GM19324 (cell line): ENCODE measurements around the gene SMG6.
"Not testable (repeated sequence)": the region's sequence is repeated elsewhere in the genome, so short reads cannot be mapped to it uniquely, and the experiment has no call there.

Experiments used
- ATAC-seq: cut with Tn5 transposase; IDR thresholded peaks from one replicate; pipeline ENCODE4 v1.9.1; 2021; ENCODE audit warnings: mild to moderate bottlenecking, moderate library complexity; ENCODE audit not compliant: unreplicated experiment, low FRiP score

SMG6 gene

GRCh38 chr17:2210726-2211125 lies 92.9 kb downstream of the SMG6 start:
- ATAC-seq, result no peak

- no peak for ATAC-seq
Observed at GRCh38 chr17:2207815-2208515, 95.6 kb downstream of the SMG6 start.

DNA sequence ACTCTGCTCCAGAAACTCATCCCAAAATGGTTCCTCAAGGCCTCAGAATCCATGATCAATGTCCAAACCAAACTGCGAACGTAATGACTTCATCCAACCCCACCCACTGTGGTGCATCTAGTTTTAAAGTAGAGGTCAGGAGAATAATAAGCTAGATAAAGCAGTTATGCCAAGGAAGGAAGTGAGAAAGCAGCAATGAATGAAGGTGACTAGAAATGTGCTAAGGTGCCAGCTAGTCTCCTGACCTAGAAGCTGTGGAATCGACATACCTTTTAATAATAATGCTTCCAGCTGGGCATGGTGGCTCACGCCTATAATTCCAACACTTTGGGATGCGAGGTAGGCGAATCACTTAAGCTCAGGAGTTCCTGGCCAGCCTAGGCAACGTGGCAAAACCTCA lies 99.2 kb downstream of the SMG6 start:
- no peak for ATAC-seq

- ATAC-seq, result no peak
Observed at GRCh38 chr17:2203818-2204217, 99.8 kb downstream of the SMG6 start.

DNA sequence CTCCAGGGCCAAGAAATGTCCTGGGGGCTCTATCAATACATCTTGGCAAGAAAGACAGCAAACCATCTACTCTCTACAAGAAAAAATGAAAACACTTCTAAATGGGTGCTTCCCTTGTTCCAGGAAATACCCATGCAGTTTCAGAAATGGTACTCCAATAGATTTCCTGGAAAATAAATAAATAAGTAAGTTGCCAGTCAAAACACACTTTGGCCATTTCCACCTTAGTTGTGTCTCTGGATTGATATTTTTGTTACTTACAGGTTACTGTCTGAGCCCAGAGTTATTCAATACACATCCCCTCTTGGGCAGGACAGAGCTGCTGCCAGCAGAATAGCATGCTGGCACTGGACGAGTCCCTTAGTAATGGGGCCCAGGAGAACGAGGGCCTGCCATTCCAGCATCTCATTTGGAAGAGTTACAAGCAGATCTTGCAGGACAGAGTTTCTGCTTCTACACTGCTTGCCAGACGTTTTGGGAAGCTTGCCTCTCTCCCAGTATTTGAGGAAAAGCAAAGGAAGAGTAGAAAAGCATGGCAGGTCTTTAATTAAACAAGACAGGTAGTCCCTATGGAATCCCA lies 100.5 kb downstream of the SMG6 start:
- no peak for ATAC-seq

DNA sequence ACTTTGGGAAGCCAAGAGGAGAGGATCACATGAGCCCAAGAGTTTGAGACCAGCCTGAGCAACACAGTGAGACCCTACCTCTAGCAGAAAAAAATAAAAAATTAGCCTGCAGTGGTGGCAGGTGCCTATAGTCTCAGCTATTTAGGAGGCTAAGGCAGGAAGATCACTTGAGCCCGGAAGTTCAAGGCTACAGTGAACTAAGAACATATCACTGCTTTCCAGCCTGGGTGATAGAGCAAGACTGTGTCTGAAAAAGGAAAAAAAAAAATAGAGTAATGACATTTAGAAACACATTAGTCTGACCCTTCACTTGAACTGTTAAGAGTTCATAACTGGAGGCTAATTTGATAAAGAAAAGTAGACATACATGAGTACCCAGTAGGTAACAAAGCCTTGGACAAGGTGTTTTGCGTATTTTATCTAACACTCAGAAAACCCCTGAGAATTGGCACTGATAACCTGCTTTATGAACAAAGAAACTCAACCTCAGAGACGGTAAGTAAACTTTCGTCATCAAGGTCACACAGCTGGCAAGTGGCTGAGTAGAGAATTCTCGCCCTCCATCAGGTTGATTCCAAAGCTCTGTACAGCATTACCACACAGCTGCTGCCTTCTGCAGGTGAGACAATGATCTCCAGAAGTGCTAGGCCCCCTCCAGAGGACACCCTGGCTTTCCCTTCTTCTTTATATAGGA lies 101.1 kb downstream of the SMG6 start:
- no peak for ATAC-seq

GRCh38 chr17:2199386-2199785 lies 104.2 kb downstream of the SMG6 start:
- not testable (repeated sequence) for ATAC-seq

- no peak for ATAC-seq
Observed at GRCh38 chr17:2198927-2199326, 104.7 kb downstream of the SMG6 start.

DNA sequence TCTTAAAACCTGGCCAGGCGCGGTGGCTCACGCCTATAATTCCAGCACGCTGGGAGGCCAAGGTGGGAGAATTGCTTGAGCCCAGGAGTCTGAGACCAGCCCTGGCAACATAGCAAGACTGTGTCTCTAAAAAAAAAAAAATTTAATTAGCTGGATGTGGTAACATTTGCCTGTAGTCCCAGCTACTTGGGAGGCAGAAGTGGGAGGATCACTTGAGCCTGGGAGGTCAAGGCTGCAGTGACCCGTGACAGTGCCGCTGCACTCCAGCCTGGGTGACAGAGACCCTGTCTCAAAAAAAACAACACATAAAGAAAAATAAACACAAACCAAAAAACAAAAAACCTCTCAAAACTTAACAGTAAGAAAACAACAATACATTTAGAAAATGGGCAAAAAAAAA lies 106.3 kb downstream of the SMG6 start:
- no peak for ATAC-seq

DNA sequence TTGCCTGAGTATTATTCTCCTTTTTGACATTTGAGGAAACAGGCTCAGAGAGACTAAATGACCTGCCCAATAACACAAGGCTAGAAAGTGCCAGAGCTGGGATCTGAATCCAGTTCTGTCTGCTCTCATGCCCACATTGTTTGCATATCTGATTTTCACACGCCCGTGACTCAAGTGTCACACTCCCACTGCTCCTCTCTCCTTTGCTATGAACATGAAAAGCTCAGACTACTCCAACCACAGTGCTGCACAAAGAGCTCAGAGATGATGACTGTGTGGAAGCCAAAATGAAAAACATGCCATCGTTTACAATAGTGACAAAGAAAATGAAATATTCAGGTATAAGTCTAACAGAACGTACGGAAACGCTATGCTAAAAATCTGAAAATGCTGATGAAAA lies 107.9 kb downstream of the SMG6 start:
- no peak for ATAC-seq

- ATAC-seq, result no peak
Observed at GRCh38 chr17:2194889-2195335, 108.7 kb downstream of the SMG6 start.

DNA sequence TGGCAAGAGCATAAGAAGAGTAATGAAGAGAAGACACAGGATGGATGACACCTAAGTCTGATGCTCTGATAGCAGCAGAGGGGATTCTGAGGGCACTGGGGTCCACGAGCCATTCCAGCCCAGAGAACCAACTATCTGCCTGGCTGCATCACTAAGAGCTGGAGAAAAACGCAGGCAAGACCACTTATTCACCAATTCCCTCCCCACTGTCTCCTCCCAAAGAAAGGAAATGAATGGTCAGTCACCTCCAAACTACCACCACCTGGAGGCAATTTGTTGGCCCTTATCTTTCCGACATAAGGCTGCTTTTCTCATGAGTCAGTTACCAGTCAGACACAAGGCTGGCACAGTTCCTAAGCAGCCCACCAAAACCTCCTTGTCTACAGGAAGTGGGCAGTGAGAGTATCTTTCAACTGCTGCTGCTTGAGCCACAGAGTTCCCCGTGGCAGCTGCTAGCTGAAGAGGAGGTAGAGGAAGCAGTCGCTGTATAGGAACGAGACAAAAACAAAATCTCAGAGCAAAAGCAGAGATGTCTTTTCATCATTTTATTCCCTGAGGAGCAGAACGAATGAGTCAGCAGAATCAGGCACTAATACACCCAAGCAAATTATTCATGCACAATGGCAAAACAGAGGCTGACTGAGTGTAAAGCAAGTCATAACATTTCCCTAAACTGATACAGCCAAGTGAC lies 111.1 kb downstream of the SMG6 start:
- no peak for ATAC-seq

DNA sequence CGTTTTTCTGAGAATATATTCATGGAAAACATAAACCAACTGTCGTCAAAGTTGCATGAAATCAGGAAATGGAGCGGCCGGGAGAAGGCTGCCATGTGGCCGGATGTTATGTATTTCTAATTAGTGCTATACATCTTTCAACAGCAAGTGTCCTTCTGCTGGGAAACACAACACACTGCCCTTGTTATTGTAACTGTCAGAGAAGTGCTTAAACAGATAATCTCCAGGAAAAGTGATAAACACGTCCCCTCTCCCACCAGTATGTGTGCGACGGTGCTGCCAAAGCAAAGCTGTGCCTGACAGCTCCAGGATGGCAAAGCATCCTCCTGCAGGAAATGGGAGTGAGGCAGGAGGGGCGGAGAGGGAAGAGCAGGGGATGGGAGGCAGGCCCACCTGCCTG lies 111.8 kb downstream of the SMG6 start:
- ATAC-seq, result no peak

GRCh38 chr17:2191227-2191626 lies 112.4 kb downstream of the SMG6 start:
- ATAC-seq, result no peak

DNA sequence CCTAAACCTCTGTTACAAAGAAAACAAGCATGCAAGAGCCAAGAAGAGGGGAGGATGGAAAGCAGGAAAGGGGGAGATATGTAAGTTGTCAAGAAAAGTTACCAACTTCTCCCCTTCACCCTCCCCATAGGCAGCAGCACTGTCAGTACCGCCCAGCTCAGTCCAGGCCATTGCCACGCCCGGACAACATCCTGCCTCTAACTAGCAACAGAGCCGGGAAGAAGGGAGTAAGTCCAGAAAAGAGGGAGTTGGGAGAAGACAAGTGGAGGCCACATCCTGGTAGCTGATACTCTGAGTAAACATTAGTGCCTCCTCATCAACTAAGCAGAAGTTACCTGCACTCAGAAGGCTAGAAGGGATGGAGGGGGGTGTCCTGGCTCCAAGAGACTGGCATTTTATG lies 113.6 kb downstream of the SMG6 start:
- ATAC-seq, result no peak

DNA sequence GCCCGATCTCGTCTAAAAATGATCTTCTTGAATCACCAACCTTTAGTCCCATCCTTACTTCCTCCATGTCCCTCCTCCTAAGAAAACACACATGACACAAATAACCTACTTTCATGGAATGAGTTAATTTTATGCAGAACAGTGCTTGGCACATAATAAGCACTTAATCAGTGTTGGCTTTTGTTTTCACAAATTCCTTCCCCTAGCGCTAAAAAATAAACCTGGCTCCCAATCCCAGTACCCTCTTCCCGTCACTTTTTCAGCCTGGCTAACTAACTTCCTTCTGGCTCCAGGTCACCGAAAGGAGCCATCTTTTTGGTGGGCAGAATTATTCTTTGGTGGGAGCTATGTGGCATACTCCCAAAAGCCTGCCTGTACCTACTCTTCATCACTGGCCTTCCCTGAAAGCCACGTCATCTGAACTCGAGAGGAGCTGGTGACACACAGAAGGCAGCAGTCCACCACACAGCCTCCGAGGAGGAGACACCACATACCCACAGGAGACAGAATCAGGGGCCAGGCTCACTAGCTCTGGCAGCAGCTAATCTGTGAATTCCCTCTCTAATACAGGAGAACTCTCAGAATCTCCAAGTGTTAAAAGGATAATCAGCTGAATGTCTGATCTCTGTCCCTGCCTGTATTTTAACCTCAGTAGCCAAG lies 114.5 kb downstream of the SMG6 start:
- no peak for ATAC-seq

- no peak for ATAC-seq
Observed at GRCh38 chr17:2187758-2188157, 115.8 kb downstream of the SMG6 start.

DNA sequence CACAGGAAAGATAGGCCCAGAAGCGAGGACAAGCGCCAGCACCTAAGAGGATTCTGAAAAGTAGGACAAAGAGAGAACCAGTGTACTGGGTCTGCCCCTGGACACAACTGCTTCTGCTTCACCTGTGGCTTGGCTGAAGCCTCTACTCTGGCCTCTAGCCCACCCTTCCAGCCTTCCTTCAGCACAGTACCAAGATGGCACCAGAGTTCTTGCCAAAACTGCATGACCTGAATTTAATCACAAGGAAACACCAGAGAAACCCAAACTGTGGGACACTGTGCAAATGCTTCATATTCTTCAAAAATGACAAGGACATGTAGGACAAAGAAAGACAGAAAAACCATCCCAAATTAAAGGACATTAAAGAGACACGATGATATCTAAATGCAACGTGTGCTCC lies 116.6 kb downstream of the SMG6 start:
- no peak for ATAC-seq

DNA sequence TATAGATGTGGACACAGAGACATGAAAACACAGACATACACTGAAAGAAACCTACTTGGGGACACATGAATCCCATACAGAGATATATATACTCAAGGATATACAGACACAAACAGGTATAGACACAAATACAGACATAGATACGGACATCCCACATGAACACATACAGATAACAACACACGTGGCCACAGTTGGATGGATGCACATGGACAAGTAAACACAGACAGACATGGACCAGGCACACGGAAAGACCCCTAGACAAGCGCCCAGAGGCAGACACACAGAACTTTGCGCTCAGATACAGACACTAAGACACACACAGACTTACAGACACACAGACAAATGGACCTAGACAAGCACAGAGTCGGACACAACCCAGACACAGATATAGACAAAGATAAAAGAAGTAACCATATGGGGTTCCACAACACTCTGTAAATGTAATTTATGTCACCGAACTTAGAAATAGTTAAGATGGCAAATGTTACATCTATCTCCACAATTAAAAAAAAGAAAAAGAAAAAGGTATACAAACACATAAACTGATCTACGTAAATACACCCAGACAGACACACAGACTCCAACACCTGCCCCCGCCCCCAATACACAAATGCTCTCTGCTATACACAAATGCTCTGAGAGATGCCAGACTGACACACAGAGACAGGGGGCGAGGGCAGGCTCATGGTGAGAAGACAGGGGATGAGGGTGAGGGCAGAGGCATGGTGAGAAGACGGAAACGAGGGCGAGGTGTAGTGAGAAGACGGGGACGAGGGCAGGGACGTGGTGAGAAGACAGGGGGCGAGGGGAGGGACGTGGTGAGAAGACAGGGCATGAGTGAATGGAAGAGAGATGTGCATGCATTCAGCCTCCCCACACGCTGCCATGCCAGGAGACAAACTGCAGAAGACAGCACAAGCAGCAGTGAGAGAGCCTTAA lies 118.3 kb downstream of the SMG6 start:
- no peak for ATAC-seq

DNA sequence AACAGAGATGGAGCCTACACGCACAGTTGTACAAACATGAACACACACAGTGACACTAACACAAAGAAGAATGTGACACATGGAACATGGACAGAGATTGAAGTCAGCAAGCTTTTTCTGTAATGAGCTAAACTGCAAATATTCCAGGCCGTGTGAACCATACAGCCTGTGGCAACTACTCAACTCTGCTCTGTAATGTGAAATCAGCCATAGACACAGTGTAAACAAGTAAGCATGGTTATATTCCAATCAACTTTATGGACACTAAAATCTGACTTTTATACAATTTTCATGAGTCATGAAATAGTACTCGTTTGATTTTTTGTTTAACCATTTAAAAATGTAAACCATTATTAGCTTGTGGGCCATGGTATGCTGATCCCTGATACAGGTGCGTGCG lies 120.2 kb downstream of the SMG6 start:
- ATAC-seq, result no peak
